OCI-LY7 (cell line): ENCODE results near the gene SLC10A4. TPM values are rescaled to one million over a fixed set of nuclear protein-coding genes. Genes with fewer than 3 reads are reported as not detected.
"Not testable (repeated sequence)": the region's sequence is repeated elsewhere in the genome, so short reads cannot be mapped to it uniquely, and the experiment has no call there.

Experiments
- BruUV-seq: library from RNA; stranded (reverse); fragments of 400-500 nt; replicated peaks from 2 replicates; lab custom pipeline; 2021; lab: Mats Ljungman, UMichigan
- CTCF ChIA-PET: fragments of 300-600 bp; sonication (Branson Sonifier 250); formaldehyde crosslinking; loops from one replicate; lab custom pipeline; 2022; ENCODE audit warnings: antibody characterized with exemption; ENCODE audit not compliant: unreplicated experiment; lab: Charles Lee
- POLR2A ChIA-PET: fragments of 300-600 bp; sonication (Branson Sonifier 250); formaldehyde crosslinking; loops from one replicate; lab custom pipeline; 2022; ENCODE audit warnings: antibody characterized with exemption; lab: Charles Lee
- DNase-seq: peaks from one replicate; pipeline ENCODE4 v3.0.0-alpha.2; 2015; ENCODE audit warnings: low spot score
- H2AFZ ChIP-seq: fragments of 200-600 bp; sonication (generic), shearing (Covaris generic); 2 replicates; pipeline ENCODE4 v1.6.1; 2014; ENCODE audit warnings: mild to moderate bottlenecking, antibody characterized with exemption, low read length, moderate library complexity
- H3K27ac ChIP-seq: fragments of 200-600 bp; sonication (generic); 2 replicates; pipeline ENCODE4 v1.5.1; 2014; ENCODE audit warnings: mixed run types, low read depth, mild to moderate bottlenecking, moderate library complexity, low read length, inconsistent platforms; ENCODE audit not compliant: poor library complexity, severe bottlenecking
- H3K36me3 ChIP-seq: fragments of 200-600 bp; sonication (generic); 2 replicates; pipeline ENCODE4 v1.6.1; 2014; ENCODE audit warnings: mild to moderate bottlenecking, antibody characterized with exemption, low read length, moderate library complexity, mixed read lengths; ENCODE audit not compliant: insufficient read depth
- H3K4me1 ChIP-seq: fragments of 200-600 bp; sonication (generic); 2 replicates; pipeline ENCODE4 v1.5.1; 2014; ENCODE audit warnings: mild to moderate bottlenecking, low read length; ENCODE audit not compliant: insufficient read depth, poor library complexity, severe bottlenecking
- H3K4me2 ChIP-seq: fragments of 200-600 bp; sonication (generic); 2 replicates; pipeline ENCODE4 v1.6.1; 2014; ENCODE audit warnings: mild to moderate bottlenecking, low read length
- H3K4me3 ChIP-seq: fragments of 200-600 bp; sonication (generic); 2 replicates; pipeline ENCODE4 v1.5.1; 2014; ENCODE audit warnings: mild to moderate bottlenecking, low read depth, low read length; ENCODE audit not compliant: poor library complexity, severe bottlenecking
- H3K79me2 ChIP-seq: fragments of 200-600 bp; sonication (generic); 2 replicates; pipeline ENCODE4 v1.6.1; 2016; ENCODE audit warnings: low read depth, mild to moderate bottlenecking, low read length, moderate library complexity, mixed read lengths; ENCODE audit not compliant: insufficient read depth
- H3K9me2 ChIP-seq: fragments of 200-600 bp; sonication (generic); 2 replicates; pipeline ENCODE4 v1.6.1; 2016; ENCODE audit warnings: mild to moderate bottlenecking, low read length, mixed read lengths; ENCODE audit not compliant: insufficient read depth
- H3K9me3 ChIP-seq: fragments of 200-600 bp; sonication (generic); 2 replicates; pipeline ENCODE4 v1.6.1; 2014; ENCODE audit warnings: mild to moderate bottlenecking, mixed run types, low read length, mixed read lengths
- H4K20me1 ChIP-seq: fragments of 200-600 bp; sonication (generic); 2 replicates; pipeline ENCODE4 v1.6.1; 2014; ENCODE audit warnings: mild to moderate bottlenecking, antibody characterized with exemption, low read length, moderate library complexity, mixed read lengths; ENCODE audit not compliant: insufficient read depth
- CTCF ChIP-seq: fragments of 200-600 bp; sonication (generic); conservative IDR thresholded peaks from 2 replicates; pipeline ENCODE4 v1.5.1; 2014; ENCODE audit warnings: mild to moderate bottlenecking, antibody characterized with exemption, low read length, moderate library complexity, mixed read lengths
- EZH2phosphoT487 ChIP-seq: fragments of 200-600 bp; sonication (generic); IDR thresholded peaks from 2 replicates; pipeline ENCODE4 v1.6.1; 2018; ENCODE audit warnings: low read depth, borderline replicate concordance, mild to moderate bottlenecking, mixed run types, antibody characterized with exemption, low read length, moderate library complexity, mixed read lengths
- intact Hi-C: fragments of 100-400 bp; cut with micrococcal nuclease; formaldehyde crosslinking; loops from one replicate; pipeline ENCODE4 v1.10.0; 2022; ENCODE audit not compliant: unreplicated experiment
- total RNA-seq, 2 experiments: library from RNA; depleted of rRNA in 1 of 2; stranded (reverse); fragments of >200 nt in 1 of 2; shearing (Covaris generic) in 1 of 2; gene quantifications; 2 replicates each; pipeline ENCODE4 v1.2.3, GENCODE V29; 2014 to 2022

SLC10A4 gene
- total RNA-seq, 2 experiments from 2014 or later = not detected

- Histone ChIP-seq H3K9me3 (no peaks in the 10 kb centered on the region), H2AFZ (no peak overlapping the region), H3K9me2 (no peaks in the 10 kb centered on the region), H3K36me3 (no peaks in the 10 kb centered on the region), H4K20me1 (no peaks in the 10 kb centered on the region), H3K79me2 (no peaks in the 10 kb centered on the region), H3K4me1 (no peaks in the 10 kb centered on the region), H3K4me3 (no peak overlapping the region), H3K27ac (no peak overlapping the region), H3K4me2 (no peak overlapping the region)
- intact Hi-C loops = loop anchor here (10.0 kb wide), 1 partner anchor 105 kb away; no protein-coding TSS in a partner anchor
- no peak for TF ChIP-seq EZH2phosphoT487
- no peak for TF ChIP-seq CTCF
- no peak for DNase-seq
- ChIA-PET POLR2A (interaction anchor here (1.1 kb wide), 1 partner anchor 16 kb away, joined by 3 read pairs; no protein-coding TSS in a partner anchor), CTCF (no interaction called here)
- BruUV-seq = no TSS peak
Measured at GRCh38 chr4:48439988-48440387, 43.2 kb upstream of the SLC10A4 start.

GRCh38 chr4:48440914-48441313 is 42.2 kb upstream of the SLC10A4 start:
- H3K36me3 ChIP-seq, DNase-seq, H3K9me2 ChIP-seq, H3K9me3 ChIP-seq, POLR2A ChIA-PET, H4K20me1 ChIP-seq, CTCF ChIA-PET, H3K4me1 ChIP-seq, H2AFZ ChIP-seq, H3K4me2 ChIP-seq, BruUV-seq, H3K79me2 ChIP-seq, H3K4me3 ChIP-seq, H3K27ac ChIP-seq: not testable (repeated sequence)
- intact Hi-C loops = loop anchor here (10.0 kb wide), 1 partner anchor 104 kb away; no protein-coding TSS in a partner anchor

- no peak overlapping the region for H2AFZ ChIP-seq
- no peak for TF ChIP-seq EZH2phosphoT487
- peak; percentile 72 for TF ChIP-seq CTCF
- intact Hi-C loops = loop anchor here (2.0 to 10.0 kb wide), 2 partner anchors 99 to 517 kb away; no protein-coding TSS in a partner anchor
- no peaks in the 10 kb centered on the region for H3K79me2 ChIP-seq
- H3K4me1 ChIP-seq = no peaks in the 10 kb centered on the region
- no peak overlapping the region for H3K4me3 ChIP-seq
- ChIA-PET POLR2A (no interaction called here), CTCF (no interaction called here)
- no peaks in the 10 kb centered on the region for H3K9me3 ChIP-seq
- H4K20me1 ChIP-seq = no peaks in the 10 kb centered on the region
- no peak overlapping the region for H3K27ac ChIP-seq
- H3K4me2 ChIP-seq = no peak overlapping the region
- peak; percentile 19 for DNase-seq
- H3K36me3 ChIP-seq = no peaks in the 10 kb centered on the region
- no TSS peak for BruUV-seq
- no peaks in the 10 kb centered on the region for H3K9me2 ChIP-seq
Measured at GRCh38 chr4:48445704-48446103, 37.4 kb upstream of the SLC10A4 start.
